Stomach (tissue), 4 donors: Measurements from ENCODE around the gene DDX18.

Source experiments
- CTCF ChIP-seq, 7 experiments: fragments of 450-650 bp in 4 of 7; fragments of 200-600 bp in 3 of 7; sonication (generic) in 3 of 7; IDR thresholded peaks; one replicate each; pipeline ENCODE4 v1.5.1; 2016 to 2019; ENCODE audit warnings: antibody characterized with exemption in 7 of 7, control low read depth in 2 of 7, mild to moderate bottlenecking in 1 of 7
- POLR2A ChIP-seq, 4 donors: fragments of 450-650 bp; IDR thresholded peaks; one replicate each; pipeline ENCODE4 v1.6.1; 2016; ENCODE audit warnings: antibody characterized with exemption in 4 of 4, control low read depth in 2 of 4, mild to moderate bottlenecking in 1 of 4, moderate library complexity in 1 of 4

GRCh38 chr2:117818921-117819320 is 4.4 kb downstream of the DDX18 start:
- TF ChIP-seq POLR2A (IDR thresholded peaks at IDR 0.05) (no peak), CTCF (IDR thresholded peaks at IDR 0.05) (no peak)
